Gastroesophageal sphincter (tissue), 3 donors: ENCODE data around the gene VEGFD.

Source experiments
- CTCF ChIP-seq, 4 experiments: fragments of 200-600 bp in 2 of 4; fragments of 450-650 bp in 2 of 4; sonication (generic) in 1 of 4; IDR thresholded peaks; one replicate each; pipeline ENCODE4 v1.5.1; 2017 to 2019; ENCODE audit warnings: antibody characterized with exemption in 4 of 4, mild to moderate bottlenecking in 2 of 4, moderate library complexity in 2 of 4
- EP300 ChIP-seq: sonication (generic); formaldehyde crosslinking; IDR thresholded peaks from one replicate; pipeline ENCODE4 v1.6.1; 2017; ENCODE audit warnings: antibody characterized with exemption, mild to moderate bottlenecking
- POLR2A ChIP-seq, 2 donors: fragments of 450-650 bp; IDR thresholded peaks; one replicate each; pipeline ENCODE4 v1.6.1; 2017; ENCODE audit warnings: antibody characterized with exemption in 2 of 2, mild to moderate bottlenecking in 2 of 2, moderate library complexity in 1 of 2
- POLR2AphosphoS5 ChIP-seq: sonication (generic); formaldehyde crosslinking; IDR thresholded peaks from one replicate; pipeline ENCODE4 v1.6.1; 2017; ENCODE audit warnings: antibody characterized with exemption

DNA sequence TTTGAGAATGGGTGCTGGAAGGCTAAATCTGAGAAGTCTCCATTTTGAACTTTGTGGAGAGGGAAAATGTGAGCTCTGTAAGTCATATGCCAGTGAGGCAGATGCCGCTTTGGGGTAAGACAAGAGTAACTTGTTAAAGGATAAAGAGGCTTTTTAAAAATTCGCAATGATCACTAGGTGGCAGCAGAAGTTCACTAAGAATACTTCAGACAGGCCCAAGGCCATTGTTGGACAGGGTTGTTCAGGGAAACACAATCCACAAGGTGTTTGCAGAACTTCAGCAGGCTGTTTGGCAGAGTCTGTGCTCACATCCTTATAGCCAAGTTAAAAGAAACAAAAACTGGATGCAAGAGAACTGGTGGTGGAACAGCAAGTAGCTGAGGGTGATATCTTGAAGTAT, 35.2 kb downstream of the VEGFD start:
- peak; percentile 9 to 66 (median 50) for TF ChIP-seq CTCF (IDR thresholded peaks at IDR 0.05)
- TF ChIP-seq POLR2A (IDR thresholded peaks at IDR 0.05): no peak
- no peak for TF ChIP-seq POLR2AphosphoS5
- TF ChIP-seq EP300: no peak
